Measurements from ENCODE around the gene LILRA6.

GRCh38 chr19:54262066-54262465 lies 19.5 kb upstream of the LILRA6 start:
- TF ChIP-seq CTCF (IDR thresholded peaks at IDR 0.05; ENCODE audit: low read length) = no peak
- TF ChIP-seq EZH2 (IDR thresholded peaks at IDR 0.05; ENCODE audit: borderline replicate concordance, low read length) = no peak

All from OCI-LY1 (cell line).